HG03175 (cell line): Measurements from ENCODE around the gene PFKFB4.
A peak's percentile ranks its signal among the peaks of the same experiment; 100 is the strongest.
"Not testable (repeated sequence)": the region's sequence is repeated elsewhere in the genome, so short reads cannot be mapped to it uniquely, and the experiment has no call there.

Experiments
- ATAC-seq: cut with Tn5 transposase; IDR thresholded peaks from one replicate; pipeline ENCODE4 v1.9.1; 2021; ENCODE audit warnings: mild to moderate bottlenecking, moderate library complexity; ENCODE audit not compliant: unreplicated experiment

The PFKFB4 gene

GRCh38 chr3:48502728-48503168 lies 53.9 kb downstream of the PFKFB4 start:
- no peak for ATAC-seq

GRCh38 chr3:48502121-48502520 lies 54.5 kb downstream of the PFKFB4 start:
- no peak for ATAC-seq

- no peak for ATAC-seq
Observed at GRCh38 chr3:48501196-48501595, 55.4 kb downstream of the PFKFB4 start.

GRCh38 chr3:48500656-48501055 lies 55.9 kb downstream of the PFKFB4 start:
- no peak for ATAC-seq

- no peak for ATAC-seq
Observed at GRCh38 chr3:48493203-48493501, 63.5 kb downstream of the PFKFB4 start.

GRCh38 chr3:48492461-48493202 lies 64.0 kb downstream of the PFKFB4 start:
- ATAC-seq: no peak

- no peak for ATAC-seq
Observed at GRCh38 chr3:48486952-48487351, 69.7 kb downstream of the PFKFB4 start.

- not testable (repeated sequence) for ATAC-seq
Observed at GRCh38 chr3:48482822-48483221, 73.8 kb downstream of the PFKFB4 start.

GRCh38 chr3:48480891-48481290 lies 75.7 kb downstream of the PFKFB4 start:
- ATAC-seq: not testable (repeated sequence)

- peak; percentile 51 for ATAC-seq
Observed at GRCh38 chr3:48478626-48479555, 77.7 kb downstream of the PFKFB4 start.

- no peak for ATAC-seq
Observed at GRCh38 chr3:48477959-48478520, 78.6 kb downstream of the PFKFB4 start.

GRCh38 chr3:48476426-48477053 lies 80.1 kb downstream of the PFKFB4 start:
- no peak for ATAC-seq

- no peak for ATAC-seq
Observed at GRCh38 chr3:48475188-48475587, 81.4 kb downstream of the PFKFB4 start.

- no peak for ATAC-seq
Observed at GRCh38 chr3:48474619-48475018, 82.0 kb downstream of the PFKFB4 start.

- ATAC-seq: not testable (repeated sequence)
Observed at GRCh38 chr3:48474031-48474430, 82.6 kb downstream of the PFKFB4 start.

- ATAC-seq: no peak
Observed at GRCh38 chr3:48473617-48473952, 83.0 kb downstream of the PFKFB4 start.

- ATAC-seq: peak; percentile 84
Observed at GRCh38 chr3:48472923-48473616, 83.5 kb downstream of the PFKFB4 start.

- no peak for ATAC-seq
Observed at GRCh38 chr3:48472673-48472922, 84.0 kb downstream of the PFKFB4 start.

- no peak for ATAC-seq
Observed at GRCh38 chr3:48470286-48470685, 86.3 kb downstream of the PFKFB4 start.

GRCh38 chr3:48469046-48469915 lies 87.3 kb downstream of the PFKFB4 start:
- ATAC-seq: no peak
